8988T (cell line): ENCODE measurements around the gene SERPINI1.

Experiments
- DNase-seq: peaks from one replicate; pipeline ENCODE4 v3.0.0; 2011

SERPINI1 gene

GRCh38 chr3:167852216-167852615 lies 116.7 kb downstream of the SERPINI1 start:
- no peak for DNase-seq

- DNase-seq = no peak
These were observed 118.5 kb downstream of the SERPINI1 start for GRCh38 chr3:167854063-167854462.

- DNase-seq = no peak
These were observed 119.3 kb downstream of the SERPINI1 start for GRCh38 chr3:167854846-167855245.

GRCh38 chr3:167855306-167855705 lies 119.8 kb downstream of the SERPINI1 start:
- DNase-seq = no peak

- DNase-seq = no peak
These were observed 123.3 kb downstream of the SERPINI1 start for GRCh38 chr3:167858865-167859264.

GRCh38 chr3:167859610-167860009 lies 124.1 kb downstream of the SERPINI1 start:
- DNase-seq = no peak

- no peak for DNase-seq
These were observed 126.1 kb downstream of the SERPINI1 start for GRCh38 chr3:167861649-167862048.

GRCh38 chr3:167862104-167862730 lies 126.7 kb downstream of the SERPINI1 start:
- no peak for DNase-seq

- DNase-seq = no peak
These were observed 128.5 kb downstream of the SERPINI1 start for GRCh38 chr3:167863811-167864551.

GRCh38 chr3:167864552-167864874 lies 129.0 kb downstream of the SERPINI1 start:
- DNase-seq = no peak

- no peak for DNase-seq
These were observed 130.8 kb downstream of the SERPINI1 start for GRCh38 chr3:167866331-167866730.

- no peak for DNase-seq
These were observed 132.5 kb downstream of the SERPINI1 start for GRCh38 chr3:167867981-167868380.

- no peak for DNase-seq
These were observed 134.7 kb downstream of the SERPINI1 start for GRCh38 chr3:167870181-167870580.

- no peak for DNase-seq
These were observed 135.2 kb downstream of the SERPINI1 start for GRCh38 chr3:167870759-167871158.

- no peak for DNase-seq
These were observed 136.5 kb downstream of the SERPINI1 start for GRCh38 chr3:167872032-167872431.

GRCh38 chr3:167872941-167873340 lies 137.4 kb downstream of the SERPINI1 start:
- DNase-seq = no peak

GRCh38 chr3:167874671-167875372 lies 139.3 kb downstream of the SERPINI1 start:
- DNase-seq = no peak
